OCI-LY3 (cell line): Measurements from ENCODE around the gene JAKMIP2.

Experiments
- H2AFZ ChIP-seq: fragments of 200-600, 300-600 bp; shearing (Covaris generic); 2 replicates; pipeline ENCODE4 v1.6.0; 2014; ENCODE audit warnings: antibody characterized with exemption, low read depth, low read length
- H3K27ac ChIP-seq: fragments of 200-600, 300-600 bp; sonication (generic); 2 replicates; pipeline ENCODE4 v1.5.1; 2014; ENCODE audit warnings: mild to moderate bottlenecking, low read length, moderate library complexity, mixed read lengths
- H3K27me3 ChIP-seq: fragments of 200-600, 300-600 bp; sonication (generic); 2 replicates; pipeline ENCODE4 v1.6.1; 2014; ENCODE audit warnings: low read depth, low read length, mixed read lengths
- H3K36me3 ChIP-seq: fragments of 200-600, 300-600 bp; sonication (generic); replicated peaks from 2 replicates; pipeline ENCODE3; 2014; ENCODE audit warnings: low read depth, low read length, mixed read lengths
- H3K4me1 ChIP-seq: fragments of 300-600, 200-600 bp; sonication (generic); 2 replicates; pipeline ENCODE4 v1.6.1; 2014; ENCODE audit warnings: low read length, mixed read lengths
- H3K4me2 ChIP-seq: fragments of 200-600, 300-600 bp; sonication (generic); 2 replicates; pipeline ENCODE4 v1.6.1; 2014; ENCODE audit warnings: low read length, mixed read lengths
- H3K4me3 ChIP-seq: fragments of 300-600, 200-600 bp; sonication (generic); 2 replicates; pipeline ENCODE4 v1.5.1; 2014; ENCODE audit warnings: antibody characterized with exemption, mild to moderate bottlenecking, low read length, moderate library complexity
- H3K79me2 ChIP-seq: fragments of 300-600, 200-600 bp; shearing (Covaris generic); 2 replicates; pipeline ENCODE4 v1.6.1; 2014; ENCODE audit warnings: mild to moderate bottlenecking, low read length, mixed read lengths
- H3K9ac ChIP-seq: fragments of 300-600, 200-600 bp; shearing (Covaris generic); 2 replicates; pipeline ENCODE4 v1.6.0; 2014; ENCODE audit warnings: mild to moderate bottlenecking, low read length, moderate library complexity
- H3K9me3 ChIP-seq: fragments of 200-600, 300-600 bp; shearing (Covaris generic); 2 replicates; pipeline ENCODE4 v1.6.1; 2014; ENCODE audit warnings: low read length, mixed read lengths; ENCODE audit not compliant: insufficient read depth
- H4K20me1 ChIP-seq: fragments of 200-600, 300-600 bp; sonication (generic); 2 replicates; pipeline ENCODE4 v1.6.1; 2016; ENCODE audit warnings: low read length, mixed read lengths; ENCODE audit not compliant: insufficient read depth
- CTCF ChIP-seq: fragments of 200-600, 300-600 bp; sonication (generic); IDR thresholded peaks from 2 replicates; pipeline ENCODE4 v1.5.1; 2014; ENCODE audit warnings: antibody characterized with exemption, low read length, low read depth
- EZH2phosphoT487 ChIP-seq: fragments of 200-600 bp; shearing (Covaris generic); IDR thresholded peaks from 2 replicates; pipeline ENCODE4 v1.6.1; 2018; ENCODE audit warnings: antibody characterized with exemption, mixed run types, low read depth

The JAKMIP2 gene

GRCh38 chr5:147626464-147626863 lies 156.1 kb downstream of the JAKMIP2 start:
- H3K4me2 ChIP-seq: no peak overlapping the region
- H4K20me1 ChIP-seq: no peaks in the 10 kb centered on the region
- no peak overlapping the region for H3K9ac ChIP-seq
- no peak overlapping the region for H3K27ac ChIP-seq
- H2AFZ ChIP-seq: no peak overlapping the region
- H3K36me3 ChIP-seq: no peaks in the 10 kb centered on the region
- H3K4me1 ChIP-seq: no peaks in the 10 kb centered on the region
- no peaks in the 10 kb centered on the region for H3K27me3 ChIP-seq
- no peak overlapping the region for H3K4me3 ChIP-seq
- H3K9me3 ChIP-seq: no peaks in the 10 kb centered on the region
- H3K79me2 ChIP-seq: no peaks in the 10 kb centered on the region
- TF ChIP-seq CTCF (no peak), EZH2phosphoT487 (no peak)

DNA sequence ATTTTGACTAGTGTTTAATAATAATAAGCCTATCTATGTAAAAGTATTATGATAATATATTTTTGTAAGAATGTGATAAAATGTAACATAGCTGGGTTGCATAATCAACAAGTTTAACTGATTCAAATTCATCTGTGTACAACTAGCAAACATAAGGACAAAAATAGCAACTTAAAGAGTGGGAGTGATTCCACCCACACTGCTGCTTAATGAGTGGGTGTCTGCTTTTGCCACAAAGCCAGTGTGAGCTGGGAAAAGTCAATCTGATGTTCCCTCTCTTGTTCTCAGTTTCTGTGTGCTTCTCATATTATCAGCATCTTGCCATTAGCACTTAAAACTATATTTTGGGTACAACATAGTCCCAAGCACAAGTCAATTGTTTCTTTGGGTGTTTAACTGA lies 161.5 kb downstream of the JAKMIP2 start:
- Histone ChIP-seq H3K27ac (no peak overlapping the region), H3K9ac (no peak overlapping the region), H3K4me1 (no peaks in the 10 kb centered on the region), H2AFZ (no peak overlapping the region), H3K36me3 (no peaks in the 10 kb centered on the region), H3K4me2 (no peak overlapping the region), H3K27me3 (no peaks in the 10 kb centered on the region), H3K9me3 (no peaks in the 10 kb centered on the region), H3K79me2 (no peaks in the 10 kb centered on the region), H4K20me1 (no peaks in the 10 kb centered on the region), H3K4me3 (no peak overlapping the region)
- no peak for TF ChIP-seq CTCF
- no peak for TF ChIP-seq EZH2phosphoT487

DNA sequence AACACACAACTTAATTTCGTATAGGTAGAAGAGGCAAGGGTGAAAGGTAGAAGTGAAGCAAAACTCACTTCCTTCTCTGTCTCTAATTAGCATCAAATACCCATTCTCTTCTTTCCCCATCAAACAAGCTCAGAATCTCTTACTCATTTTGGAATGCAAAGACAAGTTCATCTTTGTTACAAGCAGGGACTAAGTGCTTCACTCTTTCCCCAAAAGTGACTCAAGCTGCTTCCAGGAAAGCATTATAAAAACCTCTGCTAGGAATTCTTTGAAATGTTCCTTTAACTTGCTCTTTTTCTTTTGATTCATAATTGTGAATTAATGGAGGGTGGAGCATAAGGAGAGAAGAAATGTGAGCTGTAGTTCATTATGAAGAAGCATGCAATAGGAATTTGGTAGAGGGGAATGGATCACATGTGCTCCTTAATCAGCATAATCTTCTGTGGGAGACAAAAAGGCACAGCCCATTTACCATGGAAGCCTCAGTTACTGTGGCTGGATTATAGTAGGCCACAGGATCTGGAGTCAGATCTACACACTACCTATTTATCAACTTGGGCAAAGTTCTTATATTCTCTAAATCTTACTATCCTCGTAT lies 163.1 kb downstream of the JAKMIP2 start:
- TF ChIP-seq CTCF: no peak
- TF ChIP-seq EZH2phosphoT487: no peak
- Histone ChIP-seq H3K79me2 (no peaks in the 10 kb centered on the region), H2AFZ (no peak overlapping the region), H3K9me3 (no peaks in the 10 kb centered on the region), H3K4me1 (no peaks in the 10 kb centered on the region), H3K4me3 (no peak overlapping the region), H3K9ac (no peak overlapping the region), H4K20me1 (no peaks in the 10 kb centered on the region), H3K27ac (no peak overlapping the region), H3K27me3 (no peaks in the 10 kb centered on the region), H3K36me3 (no peaks in the 10 kb centered on the region), H3K4me2 (no peak overlapping the region)

DNA sequence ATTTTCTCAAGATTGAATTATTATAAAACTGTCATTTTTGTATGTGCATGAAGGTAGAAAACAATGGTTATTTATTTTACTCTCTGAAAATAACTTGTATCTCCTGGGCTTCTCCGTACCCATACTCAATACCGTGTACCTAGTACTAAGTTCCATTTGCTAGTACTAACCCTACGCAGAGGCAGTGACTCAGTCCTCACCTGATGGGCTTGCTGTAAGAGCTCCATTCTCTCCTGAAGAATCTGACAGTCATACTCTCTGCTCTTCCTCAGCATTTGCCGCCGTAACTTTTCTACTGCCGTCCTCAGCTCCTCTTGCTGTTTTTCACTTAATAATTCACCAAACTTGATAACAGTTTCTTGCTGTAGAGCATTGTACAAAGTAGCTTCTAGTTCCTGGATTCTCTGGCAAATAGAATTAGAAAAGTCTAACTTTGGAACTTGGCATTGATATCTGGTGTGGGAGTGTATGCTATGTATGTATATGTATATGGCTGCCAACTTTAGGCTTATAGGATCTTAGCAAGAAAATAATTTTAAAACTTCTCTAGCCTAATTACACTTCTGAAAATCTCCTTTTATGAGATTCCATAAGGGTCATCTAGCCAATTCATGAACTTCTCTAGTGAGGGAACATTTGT lies 164.7 kb downstream of the JAKMIP2 start:
- Histone ChIP-seq H2AFZ (no peak overlapping the region), H3K79me2 (no peaks in the 10 kb centered on the region), H4K20me1 (no peaks in the 10 kb centered on the region), H3K4me3 (no peak overlapping the region), H3K27ac (no peak overlapping the region), H3K4me1 (no peaks in the 10 kb centered on the region), H3K36me3 (no peaks in the 10 kb centered on the region), H3K4me2 (no peak overlapping the region), H3K27me3 (no peaks in the 10 kb centered on the region), H3K9me3 (no peaks in the 10 kb centered on the region), H3K9ac (no peak overlapping the region)
- TF ChIP-seq CTCF: no peak
- TF ChIP-seq EZH2phosphoT487: no peak
